Measurements from ENCODE around the gene WTAP.

DNA sequence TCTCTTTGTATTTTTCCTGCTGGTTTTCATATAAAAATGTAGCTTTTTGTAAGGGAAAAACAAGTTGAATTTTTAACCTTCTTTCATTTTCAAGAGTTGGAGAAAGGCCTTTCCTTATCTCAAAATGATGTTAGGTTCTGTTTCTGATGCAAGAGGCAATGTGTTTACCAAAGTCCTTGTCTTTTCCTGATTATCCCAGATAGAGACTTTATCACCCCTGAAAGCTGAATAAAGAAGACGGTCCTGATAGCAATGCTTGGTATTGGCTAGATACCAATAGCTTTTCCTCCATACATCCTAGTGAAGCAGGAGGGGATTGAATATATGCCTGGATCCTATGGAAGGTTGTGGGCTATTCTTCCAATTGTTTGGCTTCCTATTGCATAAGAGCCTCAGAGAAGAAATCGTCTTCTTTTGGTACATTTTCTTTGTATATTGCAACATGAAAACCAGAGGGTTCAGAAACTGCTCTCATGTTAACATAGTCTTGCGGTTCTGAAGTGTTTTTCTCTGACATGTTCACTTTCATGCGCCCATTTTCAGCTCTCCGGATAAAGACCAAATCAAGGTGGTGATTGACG lies 78.2 kb downstream of the WTAP start:
- TF ChIP-seq CTCF (IDR thresholded peaks at IDR 0.05; ENCODE audit: low read length) (no peak), EZH2 (optimal IDR thresholded peaks at IDR 0.05; ENCODE audit: low read depth, low read length) (no peak)
